T47D (cell line): ENCODE results near the gene KIF6.

Experiments used
- DNase-seq, 2 experiments: peaks; one replicate each; pipeline versions ENCODE4 v3.0.0 to v3.0.0-alpha.2; 2011 to 2012; ENCODE audit warnings: low read depth in 1 of 2, low spot score in 1 of 2
- JUND ChIP-seq: IDR thresholded peaks from 2 replicates; pipeline ENCODE4 v1.6.1; 2012; ENCODE audit warnings: low read depth
- in situ Hi-C: cut with HindIII; loops from 2 replicates; pipeline ENCODE4 v1.10.0; 2016; ENCODE audit warnings: low sequenced_read_pairs, low pct_unique_long_range_greater_than_20kb

KIF6 gene

DNA sequence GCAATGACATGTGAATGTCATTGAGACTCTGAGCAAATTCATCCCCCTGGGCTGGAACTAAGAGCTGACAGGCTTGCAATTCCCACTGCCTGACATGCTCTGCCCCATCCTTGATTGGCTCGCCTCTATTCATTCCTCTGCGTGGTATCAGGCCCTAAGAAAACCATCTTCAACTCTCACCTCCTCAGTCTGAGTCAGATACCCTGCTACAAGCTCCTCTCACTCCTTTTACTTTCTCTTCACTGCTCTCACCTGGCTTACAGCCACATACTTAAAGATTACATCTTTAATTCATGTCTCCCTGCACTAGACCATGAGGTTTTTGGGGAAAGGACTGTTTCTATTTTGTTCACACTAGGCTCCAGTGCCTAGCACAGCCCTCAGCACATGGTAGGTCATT lies 131.6 kb downstream of the KIF6 start:
- TF ChIP-seq JUND: no peak
- no peak for DNase-seq
- in situ Hi-C loops: no loop called here

DNA sequence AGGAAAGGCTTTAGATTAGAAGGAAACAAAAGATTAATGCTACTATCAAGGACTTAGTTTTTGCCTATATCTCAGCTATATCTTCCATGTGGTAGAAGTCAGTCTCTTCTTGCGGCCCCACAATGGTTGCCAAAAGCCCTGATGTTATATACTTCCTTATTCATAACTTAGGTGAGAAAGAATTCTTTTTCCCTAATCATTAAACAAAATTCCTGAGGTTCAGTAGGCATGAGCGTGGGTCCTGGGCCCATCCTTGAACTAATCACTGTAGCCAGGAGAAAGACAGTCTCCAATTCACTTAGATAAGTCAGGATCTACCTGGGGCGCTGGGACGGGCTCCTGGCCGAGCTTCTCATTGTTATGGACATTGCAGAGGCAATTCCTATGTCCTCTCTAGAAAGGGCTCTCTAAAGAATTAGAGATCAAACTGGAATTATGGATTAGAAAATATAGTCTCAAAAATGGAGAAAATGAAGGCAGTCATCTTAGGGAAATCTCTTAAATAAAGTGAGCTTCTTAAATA lies 134.3 kb downstream of the KIF6 start:
- in situ Hi-C loops: no loop called here
- DNase-seq: no peak
- TF ChIP-seq JUND: no peak

DNA sequence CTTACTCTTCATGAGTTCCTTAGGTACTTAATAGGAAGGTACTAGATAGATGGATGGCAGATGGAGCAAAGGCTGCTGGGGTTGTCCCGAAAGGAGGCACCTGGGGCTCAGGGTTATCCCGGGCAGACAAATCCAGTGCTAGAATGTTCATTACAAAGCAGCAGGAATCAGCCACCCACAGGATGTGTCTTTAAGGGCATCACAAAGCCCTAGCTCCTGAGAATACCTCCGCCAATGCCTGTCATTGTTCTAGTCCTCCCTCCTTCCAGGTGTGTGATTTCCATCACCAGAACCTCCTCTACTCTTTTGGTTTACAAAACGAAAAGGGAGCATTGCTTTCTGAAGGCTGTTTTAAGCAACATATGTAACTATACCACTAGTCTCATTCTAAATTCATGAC lies 138.1 kb downstream of the KIF6 start:
- in situ Hi-C loops: no loop called here
- DNase-seq: no peak
- TF ChIP-seq JUND: no peak

DNA sequence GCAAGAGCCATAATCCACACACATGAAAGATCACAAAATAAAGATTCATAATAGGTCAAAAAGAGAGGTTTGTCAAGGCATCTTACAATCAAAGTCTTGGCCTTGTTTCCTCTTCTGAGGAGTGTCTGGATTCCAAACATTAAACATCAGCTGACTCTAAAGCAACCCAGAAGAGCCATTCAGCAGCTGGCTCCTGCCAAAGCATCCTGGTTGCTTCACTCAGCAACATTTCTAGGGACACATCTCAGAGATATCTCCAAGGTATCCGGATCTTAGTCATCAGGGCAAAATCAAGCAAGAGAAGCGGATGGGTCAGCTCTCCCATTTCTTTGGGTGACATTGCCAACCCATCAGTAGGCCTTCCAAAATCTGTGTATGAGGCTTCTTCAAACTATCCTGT lies 139.6 kb downstream of the KIF6 start:
- in situ Hi-C loops: no loop called here
- DNase-seq: no peak
- TF ChIP-seq JUND: no peak

DNA sequence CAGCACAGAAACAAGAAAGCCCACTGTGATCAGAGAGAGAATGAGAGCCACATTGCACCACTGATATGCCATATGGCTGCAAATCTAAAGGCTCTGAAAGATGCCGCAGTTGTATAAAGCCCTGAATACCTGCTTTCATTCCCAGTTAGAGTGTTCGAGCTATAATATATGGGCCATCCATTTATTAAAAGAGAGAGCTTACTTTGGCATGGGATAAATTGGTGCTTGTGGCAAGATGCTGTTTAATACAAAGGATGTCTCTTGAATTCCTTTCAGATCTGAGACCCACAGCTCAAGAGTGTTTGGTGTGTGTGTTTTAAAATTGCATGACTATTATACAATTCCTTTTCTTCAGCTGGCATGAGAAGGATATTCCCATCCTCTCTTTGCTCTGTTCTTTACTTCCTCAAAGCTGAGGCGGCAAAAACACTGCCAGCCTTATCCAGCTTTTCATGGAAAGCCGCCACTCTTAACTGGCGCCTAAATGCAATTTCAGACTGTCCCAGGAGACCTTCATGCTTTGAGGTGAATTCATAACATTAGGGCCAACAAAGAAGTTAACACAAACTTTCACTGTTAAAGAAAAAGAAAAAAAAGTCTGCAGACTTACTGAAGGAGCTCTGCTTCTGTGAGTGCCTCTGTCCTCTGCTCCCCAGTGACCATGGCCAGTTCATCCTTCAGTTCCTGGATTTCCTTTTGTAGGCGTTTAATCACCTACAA lies 147.6 kb downstream of the KIF6 start:
- no peak for TF ChIP-seq JUND
- in situ Hi-C loops: no loop called here
- no peak for DNase-seq

DNA sequence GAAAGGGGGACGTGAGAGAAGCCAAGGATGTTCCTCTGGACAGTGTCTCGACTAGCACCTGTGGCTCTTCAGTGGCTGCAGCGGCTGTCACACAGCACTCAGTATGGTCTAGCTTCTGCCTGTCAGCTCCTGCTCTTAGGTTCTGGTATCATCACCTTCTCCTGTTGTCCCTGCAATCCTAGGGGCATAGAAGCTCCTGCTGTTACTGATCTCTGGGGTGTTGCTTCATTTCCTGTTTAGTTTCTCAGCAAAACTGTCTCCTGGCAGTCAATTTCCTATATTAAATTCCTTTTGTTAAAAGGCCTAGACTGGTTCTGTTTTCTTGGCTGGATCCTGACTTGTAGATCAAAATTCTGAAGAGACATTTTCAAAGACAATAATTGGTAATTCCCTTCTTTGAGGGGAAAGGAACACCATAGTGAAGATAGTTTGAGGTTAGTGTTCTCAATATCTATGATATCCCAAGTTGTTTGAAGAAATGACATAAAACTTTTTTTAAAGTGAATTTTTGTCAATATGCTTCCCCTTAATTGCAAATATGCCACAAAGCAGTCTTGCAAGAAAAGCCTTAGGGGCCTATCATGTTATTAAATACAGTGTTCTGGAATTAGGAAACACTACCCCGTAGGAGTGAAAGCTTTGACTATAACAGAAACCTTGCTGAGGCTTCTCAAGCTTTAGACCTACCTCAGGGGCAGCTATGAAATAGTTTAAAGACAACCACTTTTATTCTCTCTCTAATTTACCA lies 148.5 kb downstream of the KIF6 start:
- no peak for DNase-seq
- in situ Hi-C loops: no loop called here
- no peak for TF ChIP-seq JUND

DNA sequence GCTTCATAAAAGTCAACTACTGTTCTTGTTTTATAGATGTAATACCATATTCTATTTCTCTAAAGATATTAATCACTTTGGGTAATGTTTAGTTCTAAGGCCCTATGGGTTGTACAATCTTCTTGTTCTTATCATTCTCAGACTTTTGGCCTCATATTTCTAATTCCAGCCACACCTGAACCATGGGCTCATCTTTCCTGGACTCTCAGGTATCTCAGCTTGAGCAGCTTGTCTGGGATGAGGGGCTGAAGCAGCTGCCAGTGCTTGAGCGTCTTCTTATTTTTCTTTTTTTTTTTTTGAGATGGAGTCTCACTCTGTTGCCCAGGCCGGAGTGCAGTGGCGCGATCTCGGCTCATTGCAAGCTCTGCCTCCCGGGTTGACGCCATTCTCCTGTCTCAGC lies 150.2 kb downstream of the KIF6 start:
- no peak for DNase-seq
- TF ChIP-seq JUND: no peak
- in situ Hi-C loops: no loop called here

DNA sequence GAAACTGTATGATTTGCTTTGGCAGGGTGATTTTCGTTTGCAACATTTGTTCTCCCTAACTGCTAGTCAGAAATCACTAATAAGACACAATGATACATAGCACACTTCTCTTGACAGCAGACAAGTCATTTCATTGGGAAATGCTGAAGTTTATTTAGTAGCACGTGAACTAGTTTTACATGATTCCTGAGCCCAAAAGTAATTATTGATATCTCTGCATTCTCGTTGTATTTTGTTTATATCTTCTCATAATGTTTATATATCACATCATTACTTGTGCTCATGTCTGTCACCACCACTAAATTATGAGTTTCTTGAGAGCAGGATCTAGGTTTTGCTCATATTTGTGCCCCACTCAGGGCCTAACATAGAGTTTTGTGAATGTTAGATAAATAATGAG lies 151.7 kb downstream of the KIF6 start:
- in situ Hi-C loops: no loop called here
- TF ChIP-seq JUND: no peak
- no peak for DNase-seq

DNA sequence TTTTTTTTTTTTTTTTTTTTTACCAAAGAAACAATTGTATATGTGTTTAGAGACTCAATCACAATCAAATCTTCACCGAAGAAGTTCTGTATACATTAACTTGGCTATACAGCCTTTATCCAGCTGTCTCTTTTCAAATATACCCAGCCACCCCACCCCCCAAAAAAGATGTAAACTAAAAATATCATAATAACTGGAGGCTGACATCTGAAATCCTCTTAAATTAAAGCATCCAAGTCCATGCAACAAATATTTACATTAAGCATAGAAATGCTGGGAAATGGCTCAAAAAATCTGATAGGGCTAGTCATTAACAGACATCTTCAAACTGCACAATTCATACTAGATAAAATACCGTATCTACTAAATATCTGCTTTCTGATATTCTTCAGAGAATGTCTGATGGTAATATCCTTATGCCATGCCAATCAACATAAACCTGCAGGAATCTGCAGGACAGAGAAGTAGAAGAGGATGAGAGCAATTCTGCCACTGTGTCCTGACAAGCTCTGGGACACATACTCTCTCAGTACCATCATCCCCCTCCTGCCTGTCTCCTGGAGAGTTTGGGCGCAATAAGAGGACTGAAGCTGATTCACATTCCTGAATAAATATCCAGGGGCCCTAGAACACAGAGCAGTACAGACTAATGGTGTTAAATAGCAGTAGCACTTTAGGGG lies 152.4 kb downstream of the KIF6 start:
- no peak for DNase-seq
- in situ Hi-C loops: no loop called here

DNA sequence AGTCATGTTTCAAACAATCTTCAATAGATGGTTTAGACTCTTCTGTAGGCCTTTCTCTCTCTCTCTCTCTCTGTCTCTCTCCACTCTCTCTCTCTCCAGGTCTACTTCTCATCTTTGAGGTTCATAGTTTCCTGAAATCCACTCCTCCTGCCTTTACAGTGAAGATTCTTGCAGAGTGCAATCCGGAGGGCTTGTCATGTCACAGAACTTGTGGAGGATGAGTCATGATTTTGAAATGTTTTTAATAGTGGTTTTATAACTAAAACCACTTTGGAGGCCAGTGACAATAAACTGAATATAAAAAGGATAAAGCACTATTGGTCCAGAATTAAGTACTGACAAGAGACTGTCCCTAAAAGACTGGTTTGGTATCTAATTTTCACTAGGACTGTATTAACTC lies 156.3 kb downstream of the KIF6 start:
- in situ Hi-C loops: no loop called here
- no peak for TF ChIP-seq JUND
- DNase-seq: no peak

More for the DNA sequence above, 152.4 kb downstream of the KIF6 start:
- no peak for TF ChIP-seq JUND

DNA sequence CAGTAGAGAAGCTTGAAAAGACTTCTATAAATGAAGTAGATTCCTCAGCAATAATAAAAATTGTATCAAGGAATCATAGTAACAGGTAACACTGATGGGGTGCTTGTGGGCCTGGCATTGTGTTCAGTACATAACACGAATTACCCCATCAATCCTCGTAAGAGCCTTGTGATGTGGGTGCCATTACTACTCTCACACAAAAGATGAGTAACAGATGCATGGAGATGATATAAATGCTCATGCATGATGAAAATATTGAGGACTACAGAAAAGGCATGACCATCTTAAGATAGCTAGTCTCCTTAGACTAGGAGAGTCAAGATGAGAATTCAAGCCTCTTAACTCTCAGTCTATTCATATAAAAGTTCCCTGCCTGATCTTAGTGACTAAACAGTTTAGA lies 158.1 kb downstream of the KIF6 start:
- TF ChIP-seq JUND: no peak
- in situ Hi-C loops: no loop called here
- no peak for DNase-seq

DNA sequence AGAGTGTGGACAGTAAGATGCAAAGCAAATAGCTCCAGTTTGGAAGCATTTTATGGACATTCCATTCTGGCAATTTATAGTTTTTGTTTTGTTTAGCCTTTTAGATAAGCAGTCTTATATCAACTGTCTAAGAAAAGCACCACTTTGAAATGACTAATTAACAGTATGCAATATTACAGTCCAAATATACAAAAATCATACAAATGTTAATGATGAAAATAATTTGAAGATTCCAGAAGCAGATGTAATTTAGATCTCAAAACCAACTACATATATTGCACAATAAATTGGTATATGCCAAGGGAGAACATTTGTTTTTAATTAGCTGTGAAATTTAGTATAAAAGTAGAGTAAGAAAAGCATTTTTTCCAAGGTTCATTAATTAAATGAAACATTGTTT lies 158.8 kb downstream of the KIF6 start:
- in situ Hi-C loops: no loop called here
- no peak for TF ChIP-seq JUND
- DNase-seq: no peak

DNA sequence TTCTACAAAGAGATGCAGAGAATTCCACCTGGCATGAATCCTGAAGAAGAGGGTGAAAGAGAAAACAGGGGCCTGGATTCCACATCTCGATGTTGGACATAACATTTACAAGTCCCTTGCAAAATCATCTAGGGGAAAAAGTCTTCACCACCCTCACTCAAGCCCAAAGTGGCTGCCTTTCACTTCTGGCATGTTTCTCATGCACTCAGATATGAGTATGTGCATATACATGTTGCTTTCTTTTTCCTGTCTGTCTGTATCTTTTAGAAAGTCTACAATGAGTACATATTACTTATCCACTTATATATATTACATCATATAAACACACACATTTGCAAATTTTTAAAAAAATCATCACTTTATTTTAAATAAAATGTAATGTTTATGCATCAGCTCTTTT lies 159.3 kb downstream of the KIF6 start:
- TF ChIP-seq JUND: no peak
- in situ Hi-C loops: no loop called here
- DNase-seq: no peak
